ENCODE data around the gene ABT1.

- no peak for TF ChIP-seq CTCF (IDR thresholded peaks at IDR 0.05)
- no peak for TF ChIP-seq EZH2 (IDR thresholded peaks at IDR 0.05; ENCODE audit: borderline replicate concordance, insufficient read depth, low read depth, low read length, poor library complexity, severe bottlenecking)
Observed at GRCh38 chr6:26604797-26605196, 8.0 kb downstream of the ABT1 start.

All from B cell (primary cell).